Naive thymus-derived CD4-positive, alpha-beta T cell (primary cell): ENCODE measurements around the gene STH. TPM values are rescaled to one million over a fixed set of nuclear protein-coding genes. Genes with fewer than 3 reads are reported as not detected.

Source experiments
- ATAC-seq: fragments of 150-1000 bp; cut with Tn5 transposase; 2 replicates; pipeline ENCODE4 v1.10.0; 2021; ENCODE audit warnings: mild to moderate bottlenecking, moderate library complexity
- CTCF ChIA-PET: fragments of 350-600 bp; sonication (Branson Sonifier 250); formaldehyde crosslinking; loops from one replicate; lab custom pipeline; 2021; ENCODE audit warnings: antibody characterized with exemption; lab: Charles Lee
- POLR2A ChIA-PET: fragments of 350-600 bp; sonication (Branson Sonifier 250); formaldehyde crosslinking; loops from one replicate; lab custom pipeline; 2021; ENCODE audit warnings: antibody characterized with exemption, inconsistent platforms; lab: Charles Lee
- DNase-seq, 9 donors: peaks; one replicate each; pipeline versions ENCODE4 v3.0.0 to v3.0.0-alpha.2; 2020 to 2022; ENCODE audit warnings: mixed read lengths in 1 of 9
- H3K27ac ChIP-seq: one replicate; pipeline ENCODE4 v1.7.0; 2013; ENCODE audit warnings: mild to moderate bottlenecking, low read depth, low read length, moderate library complexity
- H3K27me3 ChIP-seq, 2 donors: one replicate each; pipeline ENCODE4 v1.7.0; 2013; ENCODE audit warnings: low read length in 2 of 2, mild to moderate bottlenecking in 2 of 2, moderate library complexity in 2 of 2; ENCODE audit not compliant: control insufficient read depth in 2 of 2, insufficient read depth in 2 of 2
- H3K36me3 ChIP-seq, 3 experiments: 1 replicate in 2 of 3; 2 replicates in 1 of 3; pipeline ENCODE4 v1.7.0; 2013; ENCODE audit warnings: low read length in 3 of 3, mild to moderate bottlenecking in 3 of 3, moderate library complexity in 1 of 3; ENCODE audit not compliant: insufficient read depth in 3 of 3, control insufficient read depth in 2 of 3
- H3K4me1 ChIP-seq, 2 donors: one replicate each; pipeline ENCODE4 v1.7.0; 2013; ENCODE audit warnings: low read length in 2 of 2, mild to moderate bottlenecking in 2 of 2, moderate library complexity in 1 of 2; ENCODE audit not compliant: control insufficient read depth in 2 of 2, insufficient read depth in 2 of 2
- H3K4me3 ChIP-seq: 2 replicates; pipeline ENCODE4 v1.7.0; 2013; ENCODE audit warnings: mild to moderate bottlenecking, low read length
- H3K9me3 ChIP-seq, 3 experiments: 1 replicate in 2 of 3; 2 replicates in 1 of 3; pipeline ENCODE4 v1.7.0; 2013; ENCODE audit warnings: low read length in 3 of 3; ENCODE audit not compliant: control insufficient read depth in 2 of 3
- H3K27ac Mint-ChIP-seq, 9 donors: one replicate each; pipeline ENCODE4 v1.8.0; 2020 to 2022; ENCODE audit warnings: mixed read lengths in 9 of 9, mild to moderate bottlenecking in 8 of 9, moderate library complexity in 5 of 9, inconsistent platforms in 2 of 9
- H3K27me3 Mint-ChIP-seq, 5 donors: one replicate each; pipeline ENCODE4 v1.8.0; 2021 to 2022; ENCODE audit warnings: mixed read lengths in 5 of 5, mild to moderate bottlenecking in 1 of 5
- H3K36me3 Mint-ChIP-seq, 5 donors: one replicate each; pipeline ENCODE4 v1.8.0; 2020 to 2022; ENCODE audit warnings: mixed read lengths in 5 of 5, mild to moderate bottlenecking in 3 of 5, inconsistent platforms in 1 of 5
- H3K4me1 Mint-ChIP-seq, 7 donors: one replicate each; pipeline ENCODE4 v1.8.0; 2020 to 2022; ENCODE audit warnings: mixed read lengths in 7 of 7, mild to moderate bottlenecking in 3 of 7, inconsistent platforms in 1 of 7
- H3K4me3 Mint-ChIP-seq, 10 donors: one replicate each; pipeline ENCODE4 v1.8.0; 2020 to 2022; ENCODE audit warnings: mild to moderate bottlenecking in 10 of 10, mixed read lengths in 10 of 10, moderate library complexity in 6 of 10, inconsistent platforms in 2 of 10
- H3K9me3 Mint-ChIP-seq, 11 donors: one replicate each; pipeline ENCODE4 v1.8.0; 2020 to 2022; ENCODE audit warnings: mixed read lengths in 11 of 11, mild to moderate bottlenecking in 4 of 11, inconsistent platforms in 1 of 11, moderate library complexity in 1 of 11
- intact Hi-C, 2 donors: fragments of 100-400 bp; cut with micrococcal nuclease; formaldehyde crosslinking; loops; one replicate each; pipeline ENCODE4 v1.15.1; 2023
- polyA plus RNA-seq, 2 donors: library from polyadenylated mRNA; unstranded; fragments of 300-500 nt; fragmentation: Illumina TruSeq; gene quantifications; one replicate each; pipeline ENCODE4 v1.2.3, GENCODE V29; 2021
- total RNA-seq, 6 experiments: library from RNA in 5 of 6; stranded (reverse) in 5 of 6; gene quantifications; 1 replicate in 5 of 6; 2 replicates in 1 of 6; pipeline ENCODE4 v1.2.3 and lab custom pipeline; 2021 to 2026

STH gene, protein sequence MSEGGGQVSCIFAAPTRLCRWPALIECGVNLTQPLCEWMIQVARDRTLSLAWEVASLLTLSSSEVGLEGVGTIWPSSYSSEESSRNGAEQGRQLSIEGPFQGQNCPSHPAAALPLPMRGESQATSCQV
- total RNA-seq (not detected), polyA plus RNA-seq (not detected), total RNA-seq (lab: John Stamatoyannopoulos, UW) (not detected)

DNA sequence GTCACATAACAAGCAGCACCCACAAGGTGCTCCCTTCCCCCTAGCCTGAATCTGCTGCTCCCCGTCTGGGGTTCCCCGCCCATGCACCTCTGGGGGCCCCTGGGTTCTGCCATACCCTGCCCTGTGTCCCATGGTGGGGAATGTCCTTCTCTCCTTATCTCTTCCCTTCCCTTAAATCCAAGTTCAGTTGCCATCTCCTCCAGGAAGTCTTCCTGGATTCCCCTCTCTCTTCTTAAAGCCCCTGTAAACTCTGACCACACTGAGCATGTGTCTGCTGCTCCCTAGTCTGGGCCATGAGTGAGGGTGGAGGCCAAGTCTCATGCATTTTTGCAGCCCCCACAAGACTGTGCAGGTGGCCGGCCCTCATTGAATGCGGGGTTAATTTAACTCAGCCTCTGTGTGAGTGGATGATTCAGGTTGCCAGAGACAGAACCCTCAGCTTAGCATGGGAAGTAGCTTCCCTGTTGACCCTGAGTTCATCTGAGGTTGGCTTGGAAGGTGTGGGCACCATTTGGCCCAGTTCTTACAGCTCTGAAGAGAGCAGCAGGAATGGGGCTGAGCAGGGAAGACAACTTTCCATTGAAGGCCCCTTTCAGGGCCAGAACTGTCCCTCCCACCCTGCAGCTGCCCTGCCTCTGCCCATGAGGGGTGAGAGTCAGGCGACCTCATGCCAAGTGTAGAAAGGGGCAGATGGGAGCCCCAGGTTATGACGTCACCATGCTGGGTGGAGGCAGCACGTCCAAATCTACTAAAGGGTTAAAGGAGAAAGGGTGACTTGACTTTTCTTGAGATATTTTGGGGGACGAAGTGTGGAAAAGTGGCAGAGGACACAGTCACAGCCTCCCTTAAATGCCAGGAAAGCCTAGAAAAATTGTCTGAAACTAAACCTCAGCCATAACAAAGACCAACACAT lies at the start of gene STH:
Gene STH, plus strand, starts transcription at position 264 of the 913 bp plus-strand sequence. Its CDS starts 30 bp downstream, at position 294.
- DNase-seq (no peak), ATAC-seq (no peak)
- Mint-ChIP-seq H3K27me3 (no peaks in the 10 kb centered on the region), H3K36me3 (no peaks in the 10 kb centered on the region), H3K4me3 (no peak within 1 kb of the TSS), H3K9me3 (no peaks in the 10 kb centered on the region), H3K4me1 (peaks cover 0 to 4% (median 0%) of the 10 kb centered on the region in 7 donors), H3K27ac (no peak within 1 kb of the TSS)
- no peaks in the 10 kb centered on the region for H3K36me3 ChIP-seq
- ChIA-PET CTCF (interaction anchor here (1.7 kb wide), 1 partner anchor 12 kb away, joined by 4 read pairs; no protein-coding TSS in a partner anchor), POLR2A (no interaction called here)
- H3K9me3 ChIP-seq, result no peaks in the 10 kb centered on the region
- H3K4me3 ChIP-seq, result no peak within 1 kb of the TSS
- H3K4me1 ChIP-seq, result no peaks in the 10 kb centered on the region
- no peak within 1 kb of the TSS for H3K27ac ChIP-seq
- H3K27me3 ChIP-seq, result no peaks in the 10 kb centered on the region
- intact Hi-C loops, result no loop called here

DNA sequence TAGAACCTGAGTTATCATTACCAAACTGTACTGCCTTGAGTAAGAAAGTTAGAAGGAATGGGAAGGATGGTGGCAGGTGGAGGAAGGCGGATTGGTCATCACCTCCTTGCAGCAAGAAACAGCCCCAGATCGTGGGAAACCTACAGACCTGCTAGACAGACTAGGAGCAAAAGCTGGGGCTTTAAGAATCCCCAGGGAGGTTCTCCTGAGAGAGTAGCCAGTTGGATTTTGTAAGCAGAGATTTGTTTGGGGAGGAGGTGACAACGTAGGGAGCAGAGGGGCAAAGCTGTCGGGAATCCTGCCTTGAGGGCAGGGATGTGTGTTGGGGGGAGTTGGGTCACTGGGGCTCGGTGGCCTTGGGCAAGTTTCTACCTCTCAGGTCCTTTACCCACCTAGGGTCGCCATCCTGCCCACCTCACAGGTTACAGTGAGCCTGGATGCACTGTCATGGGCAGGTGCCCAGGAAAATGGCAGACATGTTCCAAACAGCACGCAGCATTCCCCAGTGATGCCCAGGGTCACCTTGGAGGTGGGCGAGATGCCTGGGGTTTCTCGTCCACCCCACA lies 49.2 kb upstream of the STH start:
- intact Hi-C loops, result loop anchor here in 1 of 2 donors (10.0 kb wide), 1 partner anchor 55 kb away; the partner anchor contains the start of gene MAPT
- ChIA-PET POLR2A (no interaction called here), CTCF (interaction anchor here (0.9 to 1.2 kb wide), 3 partner anchors 11 to 29 kb away, joined by 3 read pairs; no protein-coding TSS in a partner anchor)
- Mint-ChIP-seq H3K27me3 (peaks cover 22 to 38% (median 33%) of the 10 kb centered on the region in 5 donors), H3K36me3 (no peaks in the 10 kb centered on the region), H3K27ac (no peak overlapping the region), H3K4me1 (peaks cover 0 to 7% (median 0%) of the 10 kb centered on the region in 7 donors), H3K9me3 (peaks cover 0 to 2% (median 0%) of the 10 kb centered on the region in 11 donors), H3K4me3 (peak overlapping the region in 2 of 10 donors; percentile 48)
- Histone ChIP-seq H3K4me3 (no peak overlapping the region), H3K27ac (no peak overlapping the region), H3K4me1 (peaks cover 0 to 6% of the 10 kb centered on the region in 2 donors), H3K9me3 (no peaks in the 10 kb centered on the region), H3K36me3 (no peaks in the 10 kb centered on the region), H3K27me3 (peaks cover 0 to 6% of the 10 kb centered on the region in 2 donors)
- DNase-seq, result no peak
- no peak for ATAC-seq

DNA sequence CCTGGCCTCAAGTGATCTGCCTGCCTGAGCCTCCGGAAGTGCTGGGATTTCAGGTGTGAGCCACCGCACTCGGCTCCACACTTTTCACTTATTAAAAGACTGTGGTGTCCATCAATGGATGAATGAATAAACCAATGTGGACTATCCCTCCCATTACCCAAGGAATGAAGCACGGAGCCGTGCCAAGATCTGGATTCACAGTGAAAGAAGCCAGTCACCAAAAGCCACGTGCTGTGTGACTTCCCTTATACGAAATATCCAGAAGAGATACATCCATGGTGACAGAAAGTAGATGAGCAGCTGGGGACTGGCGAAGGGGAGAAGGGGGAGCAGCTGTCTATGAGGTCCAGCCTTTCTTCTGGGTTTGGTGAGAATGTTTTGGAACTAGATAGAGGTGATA lies 48.2 kb upstream of the STH start:
- CTCF ChIA-PET, result no interaction called here

DNA sequence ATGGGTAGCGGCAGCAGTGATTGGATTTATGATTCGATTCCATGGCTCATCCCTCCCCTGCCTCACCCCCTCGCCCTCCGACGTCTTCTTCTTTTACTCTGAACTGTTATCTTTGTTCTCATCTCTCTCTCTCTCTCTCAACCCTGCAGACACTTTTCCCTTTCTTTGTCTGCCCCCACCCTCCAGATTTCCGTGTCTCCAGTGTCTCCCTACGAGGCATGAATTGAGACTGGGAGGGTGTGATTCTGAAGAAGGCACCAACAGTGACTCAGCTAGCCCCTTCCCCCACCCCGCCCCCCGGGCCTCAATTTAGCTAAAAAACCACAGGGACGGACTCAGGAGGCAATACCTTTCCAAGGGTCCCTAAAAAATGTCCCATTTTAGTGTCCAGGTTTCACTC lies 47.6 kb upstream of the STH start:
- H3K4me1 Mint-ChIP-seq, result peaks cover 0 to 7% (median 0%) of the 10 kb centered on the region in 7 donors
- no peaks in the 10 kb centered on the region for H3K36me3 Mint-ChIP-seq
- no peak overlapping the region for H3K27ac Mint-ChIP-seq
- no peaks in the 10 kb centered on the region for H3K9me3 ChIP-seq
- H3K27ac ChIP-seq, result no peak overlapping the region
- DNase-seq (no peak), ATAC-seq (no peak)
- no peaks in the 10 kb centered on the region for H3K36me3 ChIP-seq
- CTCF ChIA-PET, result no interaction called here
- H3K4me3 Mint-ChIP-seq, result no peak overlapping the region
- H3K4me3 ChIP-seq, result no peak overlapping the region
- peaks cover 22 to 36% (median 31%) of the 10 kb centered on the region in 5 donors for H3K27me3 Mint-ChIP-seq
- H3K9me3 Mint-ChIP-seq, result peaks cover 0 to 2% (median 0%) of the 10 kb centered on the region in 11 donors
- H3K4me1 ChIP-seq, result peaks cover 0 to 6% of the 10 kb centered on the region in 2 donors
- POLR2A ChIA-PET, result no interaction called here
- intact Hi-C loops, result no loop called here
- peaks cover 0 to 6% of the 10 kb centered on the region in 2 donors for H3K27me3 ChIP-seq

More for the DNA sequence above, 48.2 kb upstream of the STH start:
- H3K27me3 ChIP-seq, result peaks cover 0 to 6% of the 10 kb centered on the region in 2 donors
- peaks cover 0 to 7% (median 0%) of the 10 kb centered on the region in 7 donors for H3K4me1 Mint-ChIP-seq
- no peaks in the 10 kb centered on the region for H3K36me3 ChIP-seq
- no peak overlapping the region for H3K4me3 Mint-ChIP-seq
- no peaks in the 10 kb centered on the region for H3K9me3 ChIP-seq
- H3K27me3 Mint-ChIP-seq, result peaks cover 22 to 36% (median 31%) of the 10 kb centered on the region in 5 donors
- H3K27ac ChIP-seq, result no peak overlapping the region
- DNase-seq (no peak), ATAC-seq (no peak)
- H3K36me3 Mint-ChIP-seq, result no peaks in the 10 kb centered on the region
- H3K27ac Mint-ChIP-seq, result no peak overlapping the region
- no peak overlapping the region for H3K4me3 ChIP-seq
- H3K4me1 ChIP-seq, result peaks cover 0 to 6% of the 10 kb centered on the region in 2 donors
- POLR2A ChIA-PET, result no interaction called here
- H3K9me3 Mint-ChIP-seq, result peaks cover 0 to 2% (median 0%) of the 10 kb centered on the region in 11 donors
- intact Hi-C loops, result no loop called here

DNA sequence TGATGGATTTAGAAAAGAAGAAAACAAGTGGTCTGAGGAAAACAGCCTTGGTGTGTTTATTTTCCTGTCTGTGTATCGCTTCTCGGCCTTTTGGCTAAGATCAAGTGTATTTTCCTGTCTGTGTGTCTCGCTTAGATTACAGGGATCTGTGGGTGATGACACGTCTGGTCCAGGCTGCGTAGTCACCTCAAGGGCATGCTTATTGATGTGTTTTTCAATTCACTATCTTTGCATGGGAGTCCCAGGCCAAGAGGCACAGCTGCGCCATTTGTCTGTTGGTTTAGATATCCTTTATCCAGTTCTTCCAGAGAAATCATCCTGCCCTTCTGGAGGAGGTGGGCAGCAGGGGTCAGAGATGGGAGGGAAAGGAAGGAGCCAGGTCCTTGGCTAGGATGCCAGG lies 47.1 kb upstream of the STH start:
- Mint-ChIP-seq H3K36me3 (no peaks in the 10 kb centered on the region), H3K27me3 (peaks cover 22 to 33% (median 29%) of the 10 kb centered on the region in 5 donors), H3K4me3 (no peak overlapping the region), H3K9me3 (peaks cover 0 to 2% (median 0%) of the 10 kb centered on the region in 11 donors), H3K27ac (no peak overlapping the region), H3K4me1 (peaks cover 0 to 7% (median 0%) of the 10 kb centered on the region in 7 donors)
- DNase-seq (no peak), ATAC-seq (no peak)
- H3K4me1 ChIP-seq, result peaks cover 0 to 6% of the 10 kb centered on the region in 2 donors
- H3K27ac ChIP-seq, result no peak overlapping the region
- ChIA-PET POLR2A (no interaction called here), CTCF (no interaction called here)
- no peak overlapping the region for H3K4me3 ChIP-seq
- H3K9me3 ChIP-seq, result no peaks in the 10 kb centered on the region
- H3K36me3 ChIP-seq, result no peaks in the 10 kb centered on the region
- peaks cover 0 to 6% of the 10 kb centered on the region in 2 donors for H3K27me3 ChIP-seq
- intact Hi-C loops, result no loop called here

DNA sequence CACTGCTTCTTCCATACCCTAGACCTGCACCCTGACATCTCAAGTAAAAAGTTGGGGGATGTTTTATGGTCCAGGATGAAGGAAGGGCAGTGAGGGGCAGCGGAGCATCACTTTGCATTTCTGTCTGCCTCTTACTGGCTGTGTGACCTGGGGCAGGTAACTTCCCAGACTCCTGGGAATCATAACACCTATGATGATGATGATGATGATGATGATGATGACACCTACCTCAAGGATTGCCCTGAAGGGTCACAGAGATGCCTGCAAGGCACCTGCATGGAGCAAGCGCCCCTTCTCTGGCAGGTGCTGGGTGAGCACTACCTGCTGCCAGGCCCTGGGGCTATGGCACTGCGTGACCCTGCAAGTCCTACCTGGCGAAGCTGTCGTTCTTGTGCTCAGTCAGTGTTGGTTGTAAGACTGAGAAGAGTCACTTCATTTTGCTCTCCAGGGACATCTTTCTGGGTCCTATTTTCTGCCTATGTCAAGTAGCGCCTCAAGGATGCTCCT lies 46.2 kb upstream of the STH start:
- H3K36me3 Mint-ChIP-seq, result no peaks in the 10 kb centered on the region
- H3K27ac Mint-ChIP-seq, result no peak overlapping the region
- H3K4me1 Mint-ChIP-seq, result peaks cover 0 to 7% (median 0%) of the 10 kb centered on the region in 7 donors
- POLR2A ChIA-PET, result no interaction called here
- Histone ChIP-seq H3K9me3 (no peaks in the 10 kb centered on the region), H3K27ac (no peak overlapping the region), H3K4me1 (peaks cover 0 to 6% of the 10 kb centered on the region in 2 donors), H3K36me3 (no peaks in the 10 kb centered on the region), H3K27me3 (peaks cover 0 to 6% of the 10 kb centered on the region in 2 donors), H3K4me3 (no peak overlapping the region)
- peaks cover 0 to 2% (median 0%) of the 10 kb centered on the region in 11 donors for H3K9me3 Mint-ChIP-seq
- H3K27me3 Mint-ChIP-seq, result peaks cover 22 to 33% (median 26%) of the 10 kb centered on the region in 5 donors
- DNase-seq (no peak), ATAC-seq (no peak)
- CTCF ChIA-PET, result no interaction called here
- H3K4me3 Mint-ChIP-seq, result no peak overlapping the region
- intact Hi-C loops, result no loop called here
